WERI-Rb-1 (cell line): ENCODE measurements around the gene EMC10.

Experiments used
- DNase-seq: peaks from one replicate; pipeline ENCODE4 v3.0.0-alpha.2; 2020
- H3K27ac ChIP-seq: fragments of 250-450 bp; sonication (Bioruptor Pico); 2 replicates; pipeline ENCODE4 v1.5.1; 2020; ENCODE audit warnings: mild to moderate bottlenecking, moderate library complexity
- H3K27me3 ChIP-seq: fragments of 250-450 bp; sonication (Bioruptor Pico); 2 replicates; pipeline ENCODE4 v1.5.1; 2021; ENCODE audit warnings: mild to moderate bottlenecking, low read depth, moderate library complexity; ENCODE audit not compliant: insufficient read depth, severe bottlenecking
- H3K36me3 ChIP-seq: fragments of 250-450 bp; sonication (Bioruptor Pico); 2 replicates; pipeline ENCODE4 v1.5.1; 2020; ENCODE audit warnings: mild to moderate bottlenecking, moderate library complexity
- H3K4me3 ChIP-seq: 2 replicates; pipeline ENCODE4 v1.5.1; 2011; ENCODE audit warnings: low read depth, mild to moderate bottlenecking, control low read depth, low read length
- H3K9me3 ChIP-seq: fragments of 250-450 bp; sonication (Bioruptor Pico); 2 replicates; pipeline ENCODE4 v1.5.1; 2021; ENCODE audit warnings: mild to moderate bottlenecking, moderate library complexity; ENCODE audit not compliant: severe bottlenecking
- TF ChIP-seq, protein P1 (sequence below): IDR thresholded peaks from 2 replicates; pipeline ENCODE4 v1.5.1; 2011; ENCODE audit warnings: low read depth, mild to moderate bottlenecking, control low read depth, inconsistent platforms, low read length

The EMC10 gene

DNA sequence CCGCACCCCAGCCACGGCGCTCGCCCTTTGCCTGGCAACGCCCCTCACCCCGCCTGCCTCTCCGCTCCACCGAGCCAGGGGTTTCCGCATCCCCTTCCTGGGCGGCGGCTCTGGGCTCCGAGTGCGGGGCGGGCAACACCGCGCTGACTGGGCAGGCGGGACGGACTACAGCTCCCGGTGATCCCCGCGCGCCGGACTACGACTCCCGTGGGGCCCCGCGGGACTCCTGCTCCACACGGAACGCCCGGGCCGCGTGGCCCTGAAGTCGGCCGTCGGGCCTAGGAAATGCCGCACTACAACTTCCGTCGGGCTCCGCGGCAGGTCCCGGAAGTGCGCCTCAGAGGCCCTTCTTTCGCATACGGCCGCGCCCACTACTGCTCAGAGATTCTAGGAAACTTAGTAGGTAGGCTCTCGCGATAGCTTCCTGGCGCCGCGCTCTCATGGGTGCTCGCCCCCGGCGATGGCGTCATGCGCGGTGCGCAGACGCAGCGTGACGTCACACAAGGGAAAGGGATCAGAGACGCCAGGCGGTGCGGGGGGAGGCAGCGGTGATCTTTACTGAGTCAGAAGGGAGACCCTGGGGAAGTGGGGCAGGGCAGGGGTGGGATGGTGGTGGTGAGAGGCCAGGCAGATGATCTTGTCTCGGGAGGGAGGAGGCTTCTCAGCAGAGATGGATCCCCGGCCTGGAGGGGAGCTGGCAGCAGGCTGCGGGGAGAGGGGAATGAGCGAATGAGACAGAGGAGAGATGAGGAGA is 34.9 kb downstream of the EMC10 start, which contains the start of gene JOSD2:
TSS of gene JOSD2 (minus strand) at position 123 of the 754 bp plus-strand sequence. CDS start 760 bp downstream, outside the sequence.
- DNase-seq = peak; percentile 99
- H3K36me3 ChIP-seq = peaks cover 3% of the 10 kb centered on the region; the same call in 1 of the 2 replicates
- H3K27me3 ChIP-seq = no peaks in the 10 kb centered on the region
- no peaks in the 10 kb centered on the region for H3K9me3 ChIP-seq
- TF ChIP-seq, protein P1, sequence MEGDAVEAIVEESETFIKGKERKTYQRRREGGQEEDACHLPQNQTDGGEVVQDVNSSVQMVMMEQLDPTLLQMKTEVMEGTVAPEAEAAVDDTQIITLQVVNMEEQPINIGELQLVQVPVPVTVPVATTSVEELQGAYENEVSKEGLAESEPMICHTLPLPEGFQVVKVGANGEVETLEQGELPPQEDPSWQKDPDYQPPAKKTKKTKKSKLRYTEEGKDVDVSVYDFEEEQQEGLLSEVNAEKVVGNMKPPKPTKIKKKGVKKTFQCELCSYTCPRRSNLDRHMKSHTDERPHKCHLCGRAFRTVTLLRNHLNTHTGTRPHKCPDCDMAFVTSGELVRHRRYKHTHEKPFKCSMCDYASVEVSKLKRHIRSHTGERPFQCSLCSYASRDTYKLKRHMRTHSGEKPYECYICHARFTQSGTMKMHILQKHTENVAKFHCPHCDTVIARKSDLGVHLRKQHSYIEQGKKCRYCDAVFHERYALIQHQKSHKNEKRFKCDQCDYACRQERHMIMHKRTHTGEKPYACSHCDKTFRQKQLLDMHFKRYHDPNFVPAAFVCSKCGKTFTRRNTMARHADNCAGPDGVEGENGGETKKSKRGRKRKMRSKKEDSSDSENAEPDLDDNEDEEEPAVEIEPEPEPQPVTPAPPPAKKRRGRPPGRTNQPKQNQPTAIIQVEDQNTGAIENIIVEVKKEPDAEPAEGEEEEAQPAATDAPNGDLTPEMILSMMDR = no peak
- peak within 1 kb of the TSS; percentile 71 for H3K4me3 ChIP-seq
- peak within 1 kb of the TSS; percentile 70 for H3K27ac ChIP-seq

GRCh38 chr19:50512112-50512998 is 36.0 kb downstream of the EMC10 start:
- Histone ChIP-seq H3K27ac (peak overlapping the region; percentile 22; the same call in 1 of the 2 replicates), H3K36me3 (peaks cover 9% of the 10 kb centered on the region), H3K9me3 (no peaks in the 10 kb centered on the region), H3K4me3 (no peak overlapping the region; the same call in 1 of the 2 replicates), H3K27me3 (no peaks in the 10 kb centered on the region)
- no peak for DNase-seq
- TF ChIP-seq, protein P1 = no peak

GRCh38 chr19:50512999-50513745 is 36.9 kb downstream of the EMC10 start:
- no peaks in the 10 kb centered on the region for H3K27me3 ChIP-seq
- no peak overlapping the region for H3K4me3 ChIP-seq

GRCh38 chr19:50513746-50514345 is 37.5 kb downstream of the EMC10 start, which contains the start of gene ASPDH:
TSS of gene ASPDH (minus strand) at chr19:50513913. CDS start at chr19:50513823, 90 bp downstream.
- Histone ChIP-seq H3K27ac (no peak within 1 kb of the TSS), H3K9me3 (no peaks in the 10 kb centered on the region), H3K27me3 (no peaks in the 10 kb centered on the region), H3K4me3 (no peak within 1 kb of the TSS), H3K36me3 (peaks cover 24% of the 10 kb centered on the region)
- TF ChIP-seq, protein P1 = no peak
- no peak for DNase-seq

More at GRCh38 chr19:50512999-50513745, 36.9 kb downstream of the EMC10 start:
- TF ChIP-seq, protein P1 = no peak
- Histone ChIP-seq H3K36me3 (peaks cover 17% of the 10 kb centered on the region), H3K27ac (no peak overlapping the region), H3K9me3 (no peaks in the 10 kb centered on the region)
- DNase-seq = no peak
